SW480 (cell line): ENCODE data around the gene UGT2A1.
A peak's percentile ranks its signal among the peaks of the same experiment; 100 is the strongest.

Experiments used
- DNase-seq: peaks from one replicate; pipeline ENCODE4 v3.0.0-alpha.2; 2016; ENCODE audit warnings: low spot score

Gene UGT2A1

GRCh38 chr4:69589884-69590283, 63.2 kb downstream of the UGT2A1 start:
- DNase-seq: no peak

GRCh38 chr4:69584135-69584534, 68.9 kb downstream of the UGT2A1 start:
- no peak for DNase-seq

GRCh38 chr4:69583543-69583942, 69.5 kb downstream of the UGT2A1 start:
- DNase-seq: no peak

- DNase-seq: no peak
Observed at GRCh38 chr4:69577245-69577644, 75.8 kb downstream of the UGT2A1 start.

- DNase-seq: no peak
Observed at GRCh38 chr4:69576251-69576877, 76.7 kb downstream of the UGT2A1 start.

- no peak for DNase-seq
Observed at GRCh38 chr4:69568787-69569186, 84.3 kb downstream of the UGT2A1 start.

GRCh38 chr4:69563424-69563823, 89.6 kb downstream of the UGT2A1 start:
- no peak for DNase-seq

- no peak for DNase-seq
Observed at GRCh38 chr4:69549651-69550050, 103.4 kb downstream of the UGT2A1 start.

GRCh38 chr4:69546134-69546765, 106.8 kb downstream of the UGT2A1 start:
- DNase-seq: peak; percentile 18
